Measurements from ENCODE around the gene PCSK1. TPM values are rescaled to one million over a fixed set of nuclear protein-coding genes. Genes with fewer than 3 reads are reported as not detected.

PCSK1 gene
- total RNA-seq, 1 experiment from 2014 or later, result 4.5 TPM

- TF ChIP-seq NFE2L1 (CRISPR knock-in tag; IDR thresholded peaks at IDR 0.05), result peak; percentile 41; the same call in 1 of the 2 replicates
- TF ChIP-seq CREM (CRISPR knock-in tag; IDR thresholded peaks at IDR 0.05), result no peak
- peak; percentile 1 for ATAC-seq
- Mint-ChIP-seq H3K36me3 (no peaks in the 10 kb centered on the region), H3K4me3 (peak overlapping the region; percentile 88), H3K27me3 (ENCODE audit: low read depth) (peaks cover 56% of the 10 kb centered on the region), H3K9me3 (no peaks in the 10 kb centered on the region), H3K27ac (no peak overlapping the region), H3K4me1 (peaks cover 36% of the 10 kb centered on the region)
- CTCF ChIA-PET, result interaction anchor here (1.0 to 1.6 kb wide), 4 partner anchors 18 to 183 kb away, joined by 3 to 5 read pairs (median 4); no protein-coding TSS in a partner anchor
- POLR2A ChIA-PET, result interaction anchor here (0.9 to 2.1 kb wide), 4 partner anchors 231 to 701 kb away, joined by 3 to 5 read pairs (median 3); partner anchors contain the start of genes CAST, ELL2 and RHOBTB3
- DNase-seq (ENCODE audit: low spot score), result peak; percentile 27
Measured at GRCh38 chr5:96431376-96432187, 1.5 kb downstream of the PCSK1 start.

DNA sequence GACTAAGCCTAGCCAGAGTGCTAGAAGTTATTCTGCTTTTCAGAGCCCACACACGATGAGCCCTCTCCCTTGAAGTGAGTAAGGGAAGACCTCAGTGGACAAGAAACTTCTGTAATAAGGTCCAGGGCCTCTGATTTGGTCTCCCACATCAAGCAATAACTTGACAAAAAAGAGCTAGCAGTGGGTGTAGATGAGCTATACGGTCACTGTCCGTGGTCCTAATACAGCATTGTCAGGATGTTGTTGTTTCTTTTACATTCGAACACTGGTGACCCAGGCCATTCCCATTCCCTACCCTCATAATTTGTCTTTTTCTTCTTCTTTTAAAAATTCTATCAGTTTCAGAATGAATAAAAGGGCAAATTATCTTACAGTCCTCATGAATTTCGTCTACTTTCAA, 5.2 kb downstream of the PCSK1 start:
- H3K27me3 Mint-ChIP-seq (ENCODE audit: low read depth), result peaks cover 26% of the 10 kb centered on the region
- H3K4me3 Mint-ChIP-seq, result no peak overlapping the region
- ChIA-PET POLR2A (no interaction called here), CTCF (no interaction called here)
- H3K4me1 Mint-ChIP-seq, result peaks cover 16% of the 10 kb centered on the region
- no peak for ATAC-seq
- no peaks in the 10 kb centered on the region for H3K36me3 Mint-ChIP-seq
- TF ChIP-seq ZBTB21 (CRISPR knock-in tag; IDR thresholded peaks at IDR 0.05; ENCODE audit: borderline replicate concordance), result no peak
- TF ChIP-seq E2F4 (CRISPR knock-in tag; IDR thresholded peaks at IDR 0.05; ENCODE audit: borderline replicate concordance, low read depth), result no peak
- TF ChIP-seq SP1 (CRISPR knock-in tag; conservative IDR thresholded peaks at IDR 0.05), result no peak
- no peak for TF ChIP-seq FOXP4 (CRISPR knock-in tag; IDR thresholded peaks at IDR 0.05)
- TF ChIP-seq, protein P1, sequence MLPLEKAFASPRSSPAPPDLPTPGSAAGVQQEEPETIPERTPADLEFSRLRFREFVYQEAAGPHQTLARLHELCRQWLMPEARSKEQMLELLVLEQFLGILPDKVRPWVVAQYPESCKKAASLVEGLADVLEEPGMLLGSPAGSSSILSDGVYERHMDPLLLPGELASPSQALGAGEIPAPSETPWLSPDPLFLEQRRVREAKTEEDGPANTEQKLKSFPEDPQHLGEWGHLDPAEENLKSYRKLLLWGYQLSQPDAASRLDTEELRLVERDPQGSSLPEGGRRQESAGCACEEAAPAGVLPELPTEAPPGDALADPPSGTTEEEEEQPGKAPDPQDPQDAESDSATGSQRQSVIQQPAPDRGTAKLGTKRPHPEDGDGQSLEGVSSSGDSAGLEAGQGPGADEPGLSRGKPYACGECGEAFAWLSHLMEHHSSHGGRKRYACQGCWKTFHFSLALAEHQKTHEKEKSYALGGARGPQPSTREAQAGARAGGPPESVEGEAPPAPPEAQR (CRISPR knock-in tag; IDR thresholded peaks at IDR 0.05), result no peak
- TF ChIP-seq, protein P2, sequence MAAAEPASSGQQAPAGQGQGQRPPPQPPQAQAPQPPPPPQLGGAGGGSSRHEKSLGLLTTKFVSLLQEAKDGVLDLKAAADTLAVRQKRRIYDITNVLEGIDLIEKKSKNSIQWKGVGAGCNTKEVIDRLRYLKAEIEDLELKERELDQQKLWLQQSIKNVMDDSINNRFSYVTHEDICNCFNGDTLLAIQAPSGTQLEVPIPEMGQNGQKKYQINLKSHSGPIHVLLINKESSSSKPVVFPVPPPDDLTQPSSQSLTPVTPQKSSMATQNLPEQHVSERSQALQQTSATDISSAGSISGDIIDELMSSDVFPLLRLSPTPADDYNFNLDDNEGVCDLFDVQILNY (CRISPR knock-in tag; IDR thresholded peaks at IDR 0.05), result no peak
- no peak for DNase-seq (ENCODE audit: low spot score)
- no peaks in the 10 kb centered on the region for H3K9me3 Mint-ChIP-seq
- H3K27ac Mint-ChIP-seq, result no peak overlapping the region

DNA sequence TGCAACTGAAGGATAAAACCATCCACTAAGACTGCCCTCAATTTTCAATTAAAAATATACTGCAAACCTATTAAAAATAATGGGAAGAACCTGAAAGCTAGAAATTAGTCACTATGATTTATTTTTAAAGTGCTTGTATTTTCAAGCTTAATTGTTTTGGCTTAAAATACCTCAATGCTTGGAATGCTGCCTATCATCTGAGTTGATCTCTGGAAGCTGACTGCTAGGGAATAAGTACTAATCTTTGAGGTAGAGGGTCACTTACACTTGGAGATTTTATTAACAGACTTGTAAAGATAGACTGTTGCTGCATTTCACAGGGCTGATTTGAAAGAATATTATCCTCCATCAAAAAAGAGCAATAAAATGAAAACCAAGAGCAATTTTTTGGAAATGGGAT, 6.2 kb downstream of the PCSK1 start:
- no peaks in the 10 kb centered on the region for H3K36me3 Mint-ChIP-seq
- ChIA-PET CTCF (interaction anchor here (0.6 kb wide), 1 partner anchor 102 kb away, joined by 3 read pairs; no protein-coding TSS in a partner anchor), POLR2A (interaction anchor here (0.6 kb wide), 1 partner anchor 14 kb away, joined by 9 read pairs; no protein-coding TSS in a partner anchor)
- peaks cover 15% of the 10 kb centered on the region for H3K4me1 Mint-ChIP-seq
- H3K9me3 Mint-ChIP-seq, result no peaks in the 10 kb centered on the region
- ATAC-seq (no peak), DNase-seq (ENCODE audit: low spot score) (no peak)
- H3K4me3 Mint-ChIP-seq, result no peak overlapping the region
- H3K27me3 Mint-ChIP-seq (ENCODE audit: low read depth), result peaks cover 16% of the 10 kb centered on the region
- H3K27ac Mint-ChIP-seq, result no peak overlapping the region
- TF ChIP-seq NFYB (CRISPR knock-in tag; conservative IDR thresholded peaks at IDR 0.05; ENCODE audit: low read depth) (no peak), ZNF671 (CRISPR knock-in tag; IDR thresholded peaks at IDR 0.05) (no peak), GRHL2 (CRISPR knock-in tag; IDR thresholded peaks at IDR 0.05; ENCODE audit: insufficient replicate concordance, severe bottlenecking) (no peak), ZNF281 (CRISPR knock-in tag; IDR thresholded peaks at IDR 0.05) (no peak), STAT6 (CRISPR knock-in tag; conservative IDR thresholded peaks at IDR 0.05; ENCODE audit: low read depth) (no peak)
- TF ChIP-seq, protein P3, sequence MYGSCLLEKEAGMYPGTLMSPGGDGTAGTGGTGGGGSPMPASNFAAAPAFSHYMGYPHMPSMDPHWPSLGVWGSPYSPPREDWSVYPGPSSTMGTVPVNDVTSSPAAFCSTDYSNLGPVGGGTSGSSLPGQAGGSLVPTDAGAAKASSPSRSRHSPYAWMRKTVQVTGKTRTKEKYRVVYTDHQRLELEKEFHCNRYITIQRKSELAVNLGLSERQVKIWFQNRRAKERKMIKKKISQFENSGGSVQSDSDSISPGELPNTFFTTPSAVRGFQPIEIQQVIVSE (CRISPR knock-in tag; IDR thresholded peaks at IDR 0.05; ENCODE audit: borderline replicate concordance), result no peak
- TF ChIP-seq, protein P4, sequence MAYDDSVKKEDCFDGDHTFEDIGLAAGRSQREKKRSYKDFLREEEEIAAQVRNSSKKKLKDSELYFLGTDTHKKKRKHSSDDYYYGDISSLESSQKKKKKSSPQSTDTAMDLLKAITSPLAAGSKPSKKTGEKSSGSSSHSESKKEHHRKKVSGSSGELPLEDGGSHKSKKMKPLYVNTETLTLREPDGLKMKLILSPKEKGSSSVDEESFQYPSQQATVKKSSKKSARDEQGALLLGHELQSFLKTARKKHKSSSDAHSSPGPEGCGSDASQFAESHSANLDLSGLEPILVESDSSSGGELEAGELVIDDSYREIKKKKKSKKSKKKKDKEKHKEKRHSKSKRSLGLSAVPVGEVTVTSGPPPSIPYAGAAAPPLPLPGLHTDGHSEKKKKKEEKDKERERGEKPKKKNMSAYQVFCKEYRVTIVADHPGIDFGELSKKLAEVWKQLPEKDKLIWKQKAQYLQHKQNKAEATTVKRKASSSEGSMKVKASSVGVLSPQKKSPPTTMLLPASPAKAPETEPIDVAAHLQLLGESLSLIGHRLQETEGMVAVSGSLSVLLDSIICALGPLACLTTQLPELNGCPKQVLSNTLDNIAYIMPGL (CRISPR knock-in tag; IDR thresholded peaks at IDR 0.05), result no peak

Measured in WTC11 (cell line).